Mesenchymal stem cell (in vitro differentiated cells and primary cell): ENCODE data around the gene DNAJB4.

Experiments
- DNase-seq: peaks from one replicate; pipeline ENCODE4 v3.0.0-alpha.2; 2013
- H2AFZ ChIP-seq: one replicate; pipeline ENCODE4 v1.6.1; 2013; ENCODE audit warnings: low read depth, mild to moderate bottlenecking, control low read depth, inconsistent platforms, low read length, moderate library complexity
- H2AK5ac ChIP-seq: 2 replicates; pipeline ENCODE4 v1.6.1; 2013; ENCODE audit warnings: low read length, moderate library complexity, mild to moderate bottlenecking, inconsistent platforms; ENCODE audit not compliant: severe bottlenecking
- H2BK120ac ChIP-seq: one replicate; pipeline ENCODE4 v1.6.1; 2013; ENCODE audit warnings: low read depth, mild to moderate bottlenecking, inconsistent platforms, low read length, moderate library complexity
- H2BK12ac ChIP-seq, 2 experiments: one replicate each; pipeline ENCODE4 v1.6.1; 2013; ENCODE audit warnings: inconsistent platforms in 2 of 2, low read length in 2 of 2, mild to moderate bottlenecking in 2 of 2, moderate library complexity in 2 of 2, control low read depth in 1 of 2
- H2BK15ac ChIP-seq: one replicate; pipeline ENCODE4 v1.6.1; 2013; ENCODE audit warnings: mild to moderate bottlenecking, low read depth, inconsistent platforms; ENCODE audit not compliant: poor library complexity, severe bottlenecking
- H2BK5ac ChIP-seq: 2 replicates; pipeline ENCODE4 v1.6.1; 2013; ENCODE audit warnings: low read depth, mild to moderate bottlenecking, low read length, control low read depth, inconsistent platforms; ENCODE audit not compliant: poor library complexity, severe bottlenecking
- H3K14ac ChIP-seq, 2 experiments: one replicate each; pipeline ENCODE4 v1.6.1; 2013; ENCODE audit warnings: inconsistent platforms in 2 of 2, low read length in 2 of 2, control low read depth in 1 of 2, mild to moderate bottlenecking in 1 of 2, moderate library complexity in 1 of 2
- H3K18ac ChIP-seq, 2 experiments: one replicate each; pipeline ENCODE4 v1.6.1; 2013; ENCODE audit warnings: inconsistent platforms in 2 of 2, low read length in 2 of 2, control low read depth in 1 of 2, low read depth in 1 of 2, mild to moderate bottlenecking in 1 of 2
- H3K23ac ChIP-seq, 2 experiments: one replicate each; pipeline ENCODE4 v1.6.1; 2013; ENCODE audit warnings: inconsistent platforms in 2 of 2, low read length in 2 of 2, mild to moderate bottlenecking in 2 of 2, moderate library complexity in 2 of 2, control low read depth in 1 of 2
- H3K27ac ChIP-seq: 2 replicates; pipeline ENCODE4 v1.5.1; 2013; ENCODE audit warnings: mild to moderate bottlenecking, moderate library complexity, low read length, control low read depth, inconsistent platforms; ENCODE audit not compliant: poor library complexity, severe bottlenecking
- H3K27me3 ChIP-seq, 2 experiments: 2 replicates each; pipeline versions ENCODE4 v1.6.1 to v1.7.0; 2013; ENCODE audit warnings: low read length in 2 of 2, mild to moderate bottlenecking in 2 of 2, moderate library complexity in 2 of 2, control low read depth in 1 of 2, inconsistent platforms in 1 of 2; ENCODE audit not compliant: control insufficient read depth in 1 of 2, insufficient read depth in 1 of 2
- H3K36me3 ChIP-seq, 2 experiments: 2 replicates each; pipeline versions ENCODE4 v1.6.1 to v1.7.0; 2013; ENCODE audit warnings: low read length in 2 of 2, control low read depth in 1 of 2, inconsistent platforms in 1 of 2, low read depth in 1 of 2, mild to moderate bottlenecking in 1 of 2; ENCODE audit not compliant: insufficient read depth in 2 of 2, control insufficient read depth in 1 of 2
- H3K4ac ChIP-seq, 2 experiments: one replicate each; pipeline ENCODE4 v1.6.1; 2013; ENCODE audit warnings: inconsistent platforms in 2 of 2, low read length in 2 of 2, mild to moderate bottlenecking in 2 of 2, moderate library complexity in 2 of 2, control low read depth in 1 of 2, low read depth in 1 of 2
- H3K4me1 ChIP-seq: 2 replicates; pipeline ENCODE4 v1.6.1; 2013; ENCODE audit warnings: low read depth, low read length, control low read depth; ENCODE audit not compliant: control insufficient read depth, insufficient read depth
- H3K4me2 ChIP-seq: 2 replicates; pipeline ENCODE4 v1.6.1; 2013; ENCODE audit warnings: low read length, mild to moderate bottlenecking, inconsistent platforms; ENCODE audit not compliant: poor library complexity, severe bottlenecking
- H3K4me3 ChIP-seq, 2 experiments: 2 replicates each; pipeline versions ENCODE4 v1.5.1 to v1.7.0; 2013; ENCODE audit warnings: low read length in 2 of 2, mild to moderate bottlenecking in 2 of 2, control low read depth in 1 of 2, low read depth in 1 of 2; ENCODE audit not compliant: insufficient read depth in 1 of 2
- H3K79me1 ChIP-seq: replicated peaks from 2 replicates; pipeline ENCODE4 v1.6.1; 2013; ENCODE audit warnings: mild to moderate bottlenecking, control low read depth, low read length, inconsistent platforms; ENCODE audit not compliant: poor library complexity, severe bottlenecking
- H3K9ac ChIP-seq: 2 replicates; pipeline ENCODE4 v1.7.0; 2013; ENCODE audit warnings: mild to moderate bottlenecking, low read length, moderate library complexity
- H3K9me3 ChIP-seq: 2 replicates; pipeline ENCODE4 v1.7.0; 2013; ENCODE audit warnings: mild to moderate bottlenecking, low read length; ENCODE audit not compliant: control insufficient read depth
- H4K8ac ChIP-seq: one replicate; pipeline ENCODE4 v1.6.1; 2013; ENCODE audit warnings: inconsistent platforms, mild to moderate bottlenecking, low read length, moderate library complexity
- H4K91ac ChIP-seq: one replicate; pipeline ENCODE4 v1.6.1; 2013; ENCODE audit warnings: mild to moderate bottlenecking, low read length, inconsistent platforms
- WGBS: methylation state at CpG from one replicate; pipeline ENCODE4 v1.1.7; 2013; ENCODE audit warnings: mixed read lengths; 5-methylcytosine and 5-hydroxymethylcytosine counted together

The DNAJB4 gene

DNA sequence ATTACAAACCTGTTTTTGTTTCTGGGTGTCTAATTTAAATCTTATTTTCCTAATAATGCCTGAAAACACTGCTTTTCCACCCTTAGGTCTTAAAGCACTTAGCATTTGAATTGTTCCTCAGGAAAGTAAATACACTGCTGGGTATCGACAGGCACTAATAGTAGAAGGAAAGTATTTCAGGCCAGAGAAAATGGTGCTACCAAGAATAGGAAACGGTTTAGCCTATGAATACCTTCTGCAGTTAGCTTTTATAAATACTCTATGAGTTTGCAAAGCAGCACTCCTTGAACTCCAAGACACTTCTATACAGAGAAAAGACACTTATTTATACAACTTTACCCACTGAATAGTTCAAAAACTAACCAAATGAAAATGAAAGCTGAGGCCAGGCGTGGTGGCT is 32.7 kb upstream of the DNAJB4 start:
- no peak overlapping the region for H3K18ac ChIP-seq
- no peak overlapping the region for H3K9ac ChIP-seq
- peaks cover 8% of the 10 kb centered on the region for H3K4me1 ChIP-seq
- H3K79me1 ChIP-seq = no peaks in the 10 kb centered on the region
- H4K8ac ChIP-seq = no peak overlapping the region
- H2BK15ac ChIP-seq = no peak overlapping the region
- H3K9me3 ChIP-seq = no peaks in the 10 kb centered on the region
- H2BK12ac ChIP-seq = no peak overlapping the region
- no peak overlapping the region for H2AK5ac ChIP-seq
- H3K36me3 ChIP-seq = peaks cover 12 to 64% of the 10 kb centered on the region in 2 experiments
- no peak overlapping the region for H3K23ac ChIP-seq
- no peak for DNase-seq
- no peak overlapping the region for H3K4me3 ChIP-seq
- H3K27me3 ChIP-seq = no peaks in the 10 kb centered on the region
- H3K27ac ChIP-seq = no peak overlapping the region
- H3K14ac ChIP-seq = no peak overlapping the region
- no peak overlapping the region for H4K91ac ChIP-seq
- H2AFZ ChIP-seq = no peak overlapping the region
- no peak overlapping the region for H2BK5ac ChIP-seq
- H3K4ac ChIP-seq = no peak overlapping the region
- no peak overlapping the region for H2BK120ac ChIP-seq
- 98% methylated on average over 3 of the region's 3 CpGs for WGBS
- no peak overlapping the region for H3K4me2 ChIP-seq

DNA sequence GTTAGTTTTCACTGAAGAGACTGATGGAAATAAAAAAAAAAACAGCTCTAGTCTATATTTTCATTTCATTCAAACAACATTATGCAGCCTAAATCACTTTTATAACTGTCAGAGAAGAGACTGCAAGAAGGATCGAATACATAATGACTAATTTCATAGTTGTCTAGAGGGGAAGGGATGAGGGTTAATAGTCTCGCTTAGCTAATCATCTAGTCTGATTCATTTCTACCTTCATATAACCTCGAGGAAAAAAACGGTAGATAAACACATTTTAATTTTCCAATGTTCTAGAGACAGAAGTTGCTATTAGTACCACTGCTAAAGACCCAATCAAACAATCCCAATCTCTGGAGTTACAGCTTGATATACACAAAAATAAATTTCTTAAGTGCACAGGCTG is 29.4 kb upstream of the DNAJB4 start:
- no peak overlapping the region for H3K14ac ChIP-seq
- no peak overlapping the region for H2AK5ac ChIP-seq
- no peaks in the 10 kb centered on the region for H3K27me3 ChIP-seq
- H3K79me1 ChIP-seq = no peaks in the 10 kb centered on the region
- peak; percentile 17 for DNase-seq
- no peak overlapping the region for H2AFZ ChIP-seq
- peaks cover 14 to 31% of the 10 kb centered on the region in 2 experiments for H3K36me3 ChIP-seq
- no peak overlapping the region for H4K91ac ChIP-seq
- H2BK5ac ChIP-seq = no peak overlapping the region
- no peak overlapping the region for H4K8ac ChIP-seq
- no peaks in the 10 kb centered on the region for H3K9me3 ChIP-seq
- no peak overlapping the region for H3K23ac ChIP-seq
- 78% methylated on average over 2 of the region's 4 CpGs for WGBS
- H3K4me2 ChIP-seq = peak overlapping the region; percentile 57
- peaks cover 8% of the 10 kb centered on the region for H3K4me1 ChIP-seq
- peak overlapping the region in 1 of 2 experiments; percentile 87 for H3K4me3 ChIP-seq
- H3K27ac ChIP-seq = peak overlapping the region; percentile 43
- H3K18ac ChIP-seq = no peak overlapping the region
- no peak overlapping the region for H2BK120ac ChIP-seq
- no peak overlapping the region for H2BK15ac ChIP-seq
- no peak overlapping the region for H3K4ac ChIP-seq
- H3K9ac ChIP-seq = peak overlapping the region; percentile 96
- no peak overlapping the region for H2BK12ac ChIP-seq

DNA sequence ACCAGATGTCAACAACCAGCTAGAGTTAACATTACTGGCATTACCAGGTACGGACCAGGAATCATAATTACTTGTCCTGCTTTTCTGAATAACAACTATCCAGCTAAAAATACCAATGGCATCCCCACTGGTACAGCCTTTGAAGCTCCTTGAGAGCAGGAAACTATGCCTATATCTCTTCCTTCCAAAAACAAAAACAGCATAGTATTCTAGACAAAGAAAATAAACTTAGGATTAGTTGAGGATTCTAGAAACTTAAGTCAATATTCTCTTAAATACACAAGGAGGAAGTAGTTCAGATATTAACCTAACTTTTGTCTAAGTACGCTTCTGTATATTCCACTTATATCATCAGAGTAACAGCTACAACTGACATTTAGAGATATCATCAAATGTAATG is 28.8 kb upstream of the DNAJB4 start:
- Histone ChIP-seq H2AFZ (no peak overlapping the region), H2BK5ac (no peak overlapping the region), H3K36me3 (peaks cover 12 to 26% of the 10 kb centered on the region in 2 experiments), H3K14ac (no peak overlapping the region), H3K23ac (no peak overlapping the region), H2BK15ac (no peak overlapping the region), H3K4me1 (peaks cover 5% of the 10 kb centered on the region), H2BK120ac (no peak overlapping the region), H4K91ac (no peak overlapping the region), H4K8ac (no peak overlapping the region), H3K4ac (no peak overlapping the region), H3K9ac (peak overlapping the region; percentile 96), H2AK5ac (no peak overlapping the region), H3K4me3 (peak overlapping the region in 1 of 2 experiments; percentile 87), H3K27ac (peak overlapping the region; percentile 43), H2BK12ac (no peak overlapping the region), H3K9me3 (no peaks in the 10 kb centered on the region), H3K18ac (no peak overlapping the region), H3K27me3 (no peaks in the 10 kb centered on the region), H3K79me1 (no peaks in the 10 kb centered on the region), H3K4me2 (peak overlapping the region; percentile 57)
- 39% methylated on average over 1 of the region's 2 CpGs for WGBS
- peak; percentile 12 for DNase-seq

DNA sequence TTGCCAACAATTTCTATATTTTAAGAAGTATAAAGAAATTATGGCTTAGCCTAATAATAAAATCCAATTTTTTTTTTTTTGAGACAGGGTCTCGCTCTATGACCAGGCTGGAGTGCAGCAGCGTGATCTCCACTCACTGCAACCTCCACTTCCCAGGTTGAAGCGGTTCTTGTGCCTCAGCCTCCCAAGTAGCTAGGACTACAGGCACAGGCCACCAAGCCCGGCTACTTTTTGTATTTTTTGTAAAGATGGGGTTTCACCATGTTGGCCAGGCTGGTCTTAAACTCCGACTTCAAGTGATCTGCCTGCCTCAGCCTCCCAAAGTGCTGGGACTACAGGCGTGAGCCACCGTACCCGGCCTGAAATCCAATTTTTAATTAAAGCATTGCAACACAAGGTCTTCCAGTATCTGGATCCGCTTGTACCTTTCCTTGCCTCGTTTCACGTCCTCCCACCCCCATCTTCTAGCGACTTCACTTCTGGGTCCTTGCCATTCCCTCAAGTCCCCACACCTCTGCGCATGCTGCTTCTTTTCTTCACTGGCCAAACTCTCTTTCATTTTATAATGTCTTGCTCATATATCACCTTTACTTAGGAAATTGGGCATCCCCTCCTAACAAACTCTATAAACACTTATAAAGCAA is 28.2 kb upstream of the DNAJB4 start:
- peak overlapping the region; percentile 61 for H3K4me2 ChIP-seq
- H3K9ac ChIP-seq = peak overlapping the region; percentile 96
- no peak overlapping the region for H4K8ac ChIP-seq
- H3K14ac ChIP-seq = no peak overlapping the region
- H2BK120ac ChIP-seq = no peak overlapping the region
- peaks cover 11 to 20% of the 10 kb centered on the region in 2 experiments for H3K36me3 ChIP-seq
- peak overlapping the region; percentile 12 to 87 for H3K4me3 ChIP-seq
- H3K9me3 ChIP-seq = no peaks in the 10 kb centered on the region
- no peaks in the 10 kb centered on the region for H3K79me1 ChIP-seq
- peak; percentile 18 for DNase-seq
- no peak overlapping the region for H3K27ac ChIP-seq
- no peak overlapping the region for H2BK12ac ChIP-seq
- H3K4ac ChIP-seq = no peak overlapping the region
- H3K18ac ChIP-seq = no peak overlapping the region
- no peak overlapping the region for H2BK5ac ChIP-seq
- peaks cover 5% of the 10 kb centered on the region for H3K4me1 ChIP-seq
- no peaks in the 10 kb centered on the region for H3K27me3 ChIP-seq
- H3K23ac ChIP-seq = no peak overlapping the region
- no peak overlapping the region for H2BK15ac ChIP-seq
- no peak overlapping the region for H4K91ac ChIP-seq
- 72% methylated on average over 12 of the region's 13 CpGs for WGBS
- no peak overlapping the region for H2AK5ac ChIP-seq
- no peak overlapping the region for H2AFZ ChIP-seq
